Prostate gland (tissue), 2 donors: ENCODE results near the gene PDZD4. TPM values are rescaled to one million over a fixed set of nuclear protein-coding genes. Genes with fewer than 3 reads are reported as not detected.

Experiments used
- DNase-seq: peaks from one replicate; pipeline ENCODE4 v3.0.0-alpha.2; 2019; ENCODE audit warnings: low spot score
- H3K27ac ChIP-seq, 2 donors: fragments of 200-600 bp; sonication (generic); 2 replicates each; pipeline ENCODE4 v1.5.1; 2017 to 2019
- H3K27me3 ChIP-seq: fragments of 200-600 bp; sonication (generic); replicated peaks from 2 replicates; pipeline ENCODE4 v1.5.1; 2019; ENCODE audit not compliant: insufficient read depth
- H3K36me3 ChIP-seq, 2 donors: fragments of 200-600 bp; sonication (generic); 1 replicate in 1 of 2; 2 replicates in 1 of 2; pipeline versions ENCODE4 v1.5.1 to v1.8.1; 2017 to 2019
- H3K4me1 ChIP-seq: fragments of 200-600 bp; sonication (generic); replicated peaks from 2 replicates; pipeline ENCODE4 v1.5.1; 2019
- H3K4me3 ChIP-seq, 2 donors: fragments of 200-600 bp; sonication (generic); 2 replicates each; pipeline ENCODE4 v1.5.1; 2017 to 2019
- H3K9me3 ChIP-seq: fragments of 200-600 bp; sonication (generic); 2 replicates; pipeline ENCODE4 v1.5.1; 2017
- POLR2A ChIP-seq: fragments of 450-650 bp; IDR thresholded peaks from one replicate; pipeline ENCODE4 v1.6.1; 2016; ENCODE audit warnings: antibody characterized with exemption, mild to moderate bottlenecking
- POLR2AphosphoS5 ChIP-seq: sonication (generic); formaldehyde crosslinking; IDR thresholded peaks from one replicate; pipeline ENCODE4 v1.6.1; 2017; ENCODE audit warnings: antibody characterized with exemption
- WGBS: methylation state at CpG from one replicate; pipeline ENCODE4 v1.1.5; 2018; 5-methylcytosine and 5-hydroxymethylcytosine counted together
- intact Hi-C: fragments of 100-400 bp; cut with DNase I; formaldehyde crosslinking; loops from one replicate; pipeline ENCODE4 v1.14.2; 2022
- total RNA-seq, 2 donors: library from RNA; depleted of rRNA; stranded (reverse); fragments of >200 nt; gene quantifications; one replicate each; pipeline ENCODE4 v1.1.0, GENCODE V29; 2016
- TF ChIP-seq, protein P1 (sequence below), 4 experiments: fragments of 200-600 bp in 2 of 4; fragments of 450-650 bp in 2 of 4; sonication (generic) in 2 of 4; IDR thresholded peaks; 1 replicate in 3 of 4; 2 replicates in 1 of 4; pipeline ENCODE4 v1.5.1; 2016 to 2019; ENCODE audit warnings: antibody characterized with exemption in 4 of 4, mild to moderate bottlenecking in 2 of 4, moderate library complexity in 2 of 4

PDZD4 gene
- total RNA-seq, 2 donors from 2014 or later = 7.2 to 16.8 TPM

DNA sequence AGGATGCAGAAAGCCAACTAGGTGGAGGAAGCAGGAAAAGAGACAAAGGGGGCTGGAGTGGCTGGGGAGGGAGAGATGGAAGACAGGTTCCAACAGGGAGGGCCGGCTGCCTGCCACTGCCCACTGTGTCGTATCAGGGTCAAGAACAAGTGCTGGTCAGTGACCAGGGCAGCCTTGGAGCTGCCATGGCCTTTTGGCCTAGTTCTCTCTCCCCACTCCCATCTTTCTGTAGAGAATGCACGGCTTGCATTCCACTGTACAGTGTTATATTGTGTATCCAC, 43.7 kb upstream of the PDZD4 start:
- TF ChIP-seq, protein P1, sequence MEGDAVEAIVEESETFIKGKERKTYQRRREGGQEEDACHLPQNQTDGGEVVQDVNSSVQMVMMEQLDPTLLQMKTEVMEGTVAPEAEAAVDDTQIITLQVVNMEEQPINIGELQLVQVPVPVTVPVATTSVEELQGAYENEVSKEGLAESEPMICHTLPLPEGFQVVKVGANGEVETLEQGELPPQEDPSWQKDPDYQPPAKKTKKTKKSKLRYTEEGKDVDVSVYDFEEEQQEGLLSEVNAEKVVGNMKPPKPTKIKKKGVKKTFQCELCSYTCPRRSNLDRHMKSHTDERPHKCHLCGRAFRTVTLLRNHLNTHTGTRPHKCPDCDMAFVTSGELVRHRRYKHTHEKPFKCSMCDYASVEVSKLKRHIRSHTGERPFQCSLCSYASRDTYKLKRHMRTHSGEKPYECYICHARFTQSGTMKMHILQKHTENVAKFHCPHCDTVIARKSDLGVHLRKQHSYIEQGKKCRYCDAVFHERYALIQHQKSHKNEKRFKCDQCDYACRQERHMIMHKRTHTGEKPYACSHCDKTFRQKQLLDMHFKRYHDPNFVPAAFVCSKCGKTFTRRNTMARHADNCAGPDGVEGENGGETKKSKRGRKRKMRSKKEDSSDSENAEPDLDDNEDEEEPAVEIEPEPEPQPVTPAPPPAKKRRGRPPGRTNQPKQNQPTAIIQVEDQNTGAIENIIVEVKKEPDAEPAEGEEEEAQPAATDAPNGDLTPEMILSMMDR (IDR thresholded peaks at IDR 0.05) = no peak
- no peak for TF ChIP-seq POLR2A
- no peak for TF ChIP-seq POLR2AphosphoS5
- intact Hi-C loops = no loop called here
- H3K4me1 ChIP-seq = no peaks in the 10 kb centered on the region
- no peaks in the 10 kb centered on the region for H3K9me3 ChIP-seq
- no CpG with 5 or more reads among the region's 3 CpGs for WGBS
- H3K27me3 ChIP-seq = no peaks in the 10 kb centered on the region
- no peak for DNase-seq
- H3K27ac ChIP-seq = no peak overlapping the region
- no peaks in the 10 kb centered on the region for H3K36me3 ChIP-seq
- no peak overlapping the region for H3K4me3 ChIP-seq

GRCh38 chrX:153873282-153874084, 43.1 kb upstream of the PDZD4 start:
- Histone ChIP-seq H3K27me3 (no peaks in the 10 kb centered on the region), H3K9me3 (no peaks in the 10 kb centered on the region), H3K4me1 (no peaks in the 10 kb centered on the region), H3K36me3 (no peaks in the 10 kb centered on the region), H3K4me3 (no peak overlapping the region), H3K27ac (no peak overlapping the region)
- 34% methylated on average over 3 of the region's 7 CpGs for WGBS
- TF ChIP-seq, protein P1 (IDR thresholded peaks at IDR 0.05) = no peak
- TF ChIP-seq POLR2AphosphoS5 = no peak
- TF ChIP-seq POLR2A = no peak
- DNase-seq = no peak
- intact Hi-C loops = no loop called here

DNA sequence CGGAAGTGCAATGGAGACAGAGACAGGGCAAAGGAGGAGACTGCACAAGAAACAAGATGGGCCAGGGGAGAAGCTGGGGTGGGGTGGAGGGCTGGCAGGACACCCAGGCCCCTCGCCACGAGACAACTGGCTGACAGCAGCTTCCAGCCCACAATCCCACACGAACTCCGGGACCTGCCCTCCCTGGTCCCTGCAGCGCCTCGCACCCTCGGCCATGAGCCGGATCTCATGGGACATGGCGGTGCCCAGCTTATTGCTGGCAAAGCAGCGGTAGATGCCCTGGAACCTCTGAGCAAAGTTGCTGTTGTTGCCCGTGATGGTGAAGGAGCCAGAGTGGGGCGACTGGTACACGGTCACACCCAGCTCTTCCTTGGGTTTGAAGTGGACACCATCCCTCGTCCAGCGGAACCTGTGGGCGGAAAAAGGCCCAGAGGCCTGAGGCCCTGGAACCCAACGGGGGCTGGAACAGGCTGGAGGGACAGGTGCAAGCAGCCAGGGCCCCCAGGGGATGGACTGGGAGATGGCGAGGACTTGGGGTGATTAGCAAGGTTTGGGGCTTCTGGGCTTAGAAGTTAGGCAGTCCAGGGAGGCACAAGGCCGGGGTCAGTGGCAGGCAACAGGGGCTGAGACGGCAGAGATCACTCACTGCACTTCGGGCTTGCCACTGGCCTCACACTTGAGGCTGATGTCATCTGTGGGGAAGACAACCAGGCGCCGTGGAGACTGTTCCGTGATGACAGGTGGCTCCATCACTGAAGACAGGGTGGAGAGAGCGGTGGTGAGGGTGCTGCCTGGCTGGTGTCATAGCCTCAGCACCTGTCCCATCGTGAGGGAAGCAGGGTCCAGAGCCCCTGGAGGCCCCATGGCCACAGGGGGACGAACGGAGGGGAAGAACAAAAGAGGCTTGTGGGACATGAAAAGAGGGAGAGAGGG, 41.9 kb upstream of the PDZD4 start:
- TF ChIP-seq, protein P1 (IDR thresholded peaks at IDR 0.05) = no peak
- TF ChIP-seq POLR2AphosphoS5 (no peak), POLR2A (no peak)
- Histone ChIP-seq H3K4me1 (no peaks in the 10 kb centered on the region), H3K36me3 (no peaks in the 10 kb centered on the region), H3K27me3 (no peaks in the 10 kb centered on the region), H3K9me3 (no peaks in the 10 kb centered on the region), H3K4me3 (no peak overlapping the region), H3K27ac (no peak overlapping the region)
- DNase-seq = no peak
- intact Hi-C loops = no loop called here
- WGBS = 58% methylated on average over 12 of the region's 29 CpGs

GRCh38 chrX:153871451-153871850, 41.1 kb upstream of the PDZD4 start:
- H3K27ac ChIP-seq = no peak overlapping the region
- no peak for DNase-seq
- no peaks in the 10 kb centered on the region for H3K36me3 ChIP-seq
- intact Hi-C loops = no loop called here
- WGBS = 21% methylated on average over 6 of the region's 6 CpGs
- no peak overlapping the region for H3K4me3 ChIP-seq
- no peaks in the 10 kb centered on the region for H3K4me1 ChIP-seq
- TF ChIP-seq POLR2A (no peak), POLR2AphosphoS5 (no peak)
- TF ChIP-seq, protein P1 (IDR thresholded peaks at IDR 0.05) = no peak
- no peaks in the 10 kb centered on the region for H3K9me3 ChIP-seq
- no peaks in the 10 kb centered on the region for H3K27me3 ChIP-seq
